Endothelial cell of umbilical vein (primary cell): Measurements from ENCODE around the gene RELN. TPM values are rescaled to one million over a fixed set of nuclear protein-coding genes. Genes with fewer than 3 reads are reported as not detected.

Experiments
- BruUV-seq: library from RNA; stranded (reverse); fragments of 400-500 nt; replicated peaks from 2 replicates; lab custom pipeline; 2021; lab: Mats Ljungman, UMichigan
- CTCF ChIA-PET: fragments of 300-600, 350-600 bp; sonication (Branson Sonifier 250); formaldehyde crosslinking; loops from one replicate; lab custom pipeline; 2021; ENCODE audit warnings: antibody characterized with exemption, inconsistent platforms; lab: Charles Lee
- POLR2A ChIA-PET: fragments of 300-600, 350-600 bp; sonication (Branson Sonifier 250); formaldehyde crosslinking; loops from one replicate; lab custom pipeline; 2021; ENCODE audit warnings: antibody characterized with exemption, inconsistent platforms; lab: Charles Lee
- DNase-seq: peaks from one replicate; pipeline ENCODE4 v3.0.0-alpha.2; 2011; ENCODE audit warnings: low read depth, low spot score
- FAIRE-seq: peaks from 2 replicates; lab custom pipeline; 2011; peaks lifted over from hg19 to GRCh38; lab: Jason Lieb, UNC
- H2AFZ ChIP-seq: 2 replicates; pipeline ENCODE4 v1.6.0; 2012; ENCODE audit warnings: low read depth, low read length, control low read depth, inconsistent platforms
- H3K27ac ChIP-seq: 2 replicates; pipeline ENCODE4 v1.5.1; 2011; ENCODE audit warnings: low read depth, mild to moderate bottlenecking, control low read depth, low read length, moderate library complexity; ENCODE audit not compliant: insufficient read depth
- H3K27me3 ChIP-seq, 2 experiments: 2 replicates each; pipeline versions ENCODE4 v1.6.0 to v1.6.1; 2011; ENCODE audit warnings: low read length in 2 of 2, mixed read lengths in 1 of 2; ENCODE audit not compliant: control insufficient read depth in 2 of 2, insufficient read depth in 2 of 2
- H3K36me3 ChIP-seq, 2 experiments: 2 replicates in 1 of 2; 3 replicates in 1 of 2; pipeline ENCODE4 v1.5.1; 2011; ENCODE audit warnings: low read length in 2 of 2, mild to moderate bottlenecking in 1 of 2, moderate library complexity in 1 of 2; ENCODE audit not compliant: control insufficient read depth in 2 of 2, insufficient read depth in 2 of 2; ENCODE audit errors: extremely low read depth in 1 of 2
- H3K4me1 ChIP-seq: 3 replicates; pipeline ENCODE4 v1.5.1; 2011; ENCODE audit warnings: mild to moderate bottlenecking, low read length; ENCODE audit not compliant: control insufficient read depth, insufficient read depth; ENCODE audit errors: extremely low read depth
- H3K4me2 ChIP-seq: 2 replicates; pipeline ENCODE4 v1.6.1; 2011; ENCODE audit warnings: low read length, control low read depth, mixed read lengths; ENCODE audit not compliant: insufficient read depth
- H3K4me3 ChIP-seq, 3 experiments: fragments of 200-600 bp in 1 of 3; sonication (generic), shearing (Covaris generic) in 1 of 3; replicated peaks in 1 of 3; 2 replicates each; pipeline ENCODE4 v1.5.1; 2011 to 2016; ENCODE audit warnings: control low read depth in 3 of 3, low read length in 3 of 3, mild to moderate bottlenecking in 2 of 3, inconsistent platforms in 1 of 3, low read depth in 1 of 3, moderate library complexity in 1 of 3; ENCODE audit not compliant: insufficient read depth in 1 of 3
- H3K79me2 ChIP-seq: 2 replicates; pipeline ENCODE4 v1.6.0; 2012; ENCODE audit warnings: low read length, inconsistent platforms; ENCODE audit not compliant: control insufficient read depth, insufficient read depth
- H3K9ac ChIP-seq: replicated peaks from 2 replicates; pipeline ENCODE3; 2011; ENCODE audit warnings: low read length, control low read depth; ENCODE audit not compliant: insufficient read depth; ENCODE audit errors: extremely low read depth
- H3K9me1 ChIP-seq: replicated peaks from 3 replicates; pipeline ENCODE4 v1.6.0; 2011; ENCODE audit warnings: mild to moderate bottlenecking, low read length; ENCODE audit not compliant: control insufficient read depth, insufficient read depth; ENCODE audit errors: extremely low read depth
- H3K9me3 ChIP-seq: replicated peaks from 2 replicates; pipeline ENCODE4 v1.5.1; 2012; ENCODE audit warnings: low read length, inconsistent platforms; ENCODE audit not compliant: control insufficient read depth, insufficient read depth
- H4K20me1 ChIP-seq: replicated peaks from 2 replicates; pipeline ENCODE3; 2011; ENCODE audit warnings: mild to moderate bottlenecking, low read length; ENCODE audit not compliant: control insufficient read depth, insufficient read depth; ENCODE audit errors: extremely low read depth
- CTCF ChIP-seq, 2 donors: IDR thresholded peaks; 1 replicate in 1 of 2; 2 replicates in 1 of 2; pipeline ENCODE4 v1.5.1; 2011; ENCODE audit warnings: low read length in 2 of 2, mild to moderate bottlenecking in 2 of 2, moderate library complexity in 2 of 2, control low read depth in 1 of 2, inconsistent platforms in 1 of 2, low read depth in 1 of 2; ENCODE audit not compliant: insufficient read depth in 1 of 2; ENCODE audit errors: extremely low read depth in 1 of 2
- EZH2 ChIP-seq: IDR thresholded peaks from 2 replicates; pipeline ENCODE4 v1.6.1; 2012; ENCODE audit warnings: borderline replicate concordance, low read depth, mild to moderate bottlenecking, moderate library complexity, low read length, inconsistent platforms; ENCODE audit not compliant: severe bottlenecking
- FOS ChIP-seq: IDR thresholded peaks from 2 replicates; pipeline ENCODE4 v1.6.1; 2011; ENCODE audit warnings: mild to moderate bottlenecking, low read length, moderate library complexity, borderline replicate concordance; ENCODE audit not compliant: insufficient read depth
- GATA2 ChIP-seq: IDR thresholded peaks from 2 replicates; pipeline ENCODE4 v1.7.0; 2011; ENCODE audit warnings: low read depth, mild to moderate bottlenecking, moderate library complexity, mixed read lengths, low read length; ENCODE audit not compliant: insufficient read length, insufficient read depth
- MYC ChIP-seq: IDR thresholded peaks from one replicate; pipeline ENCODE4 v1.6.1; 2011; ENCODE audit warnings: mild to moderate bottlenecking, low read depth, low read length
- POLR2A ChIP-seq: IDR thresholded peaks from 2 replicates; pipeline ENCODE4 v1.6.1; 2012; ENCODE audit warnings: low read depth, mild to moderate bottlenecking, control low read depth, low read length
- POLR2AphosphoS5 ChIP-seq: IDR thresholded peaks from 2 replicates; pipeline ENCODE4 v1.6.1; 2012; ENCODE audit warnings: low read depth, mild to moderate bottlenecking, control low read depth, low read length, moderate library complexity; ENCODE audit not compliant: insufficient read depth
- dilution Hi-C: fragments of 300-500 bp; cut with MboI; formaldehyde crosslinking; loops from one replicate; pipeline ENCODE4 v1.15.0; 2019; ENCODE audit warnings: low sequenced_read_pairs; ENCODE audit not compliant: extremely low pct_ligation_motif_present
- intact Hi-C: fragments of 100-400 bp; cut with micrococcal nuclease; formaldehyde crosslinking; loops from one replicate; pipeline ENCODE4 v1.10.0; 2022
- polyA plus RNA-seq, 4 experiments: library from polyadenylated mRNA; depleted of rRNA in 3 of 4; stranded (reverse) in 3 of 4; unstranded in 1 of 4; fragments of >200 nt; gene quantifications; 2 replicates each; pipeline versions ENCODE4 v1.2.1 to v1.2.3, GENCODE V29; 2011 to 2012; ENCODE audit warnings: missing spikeins in 1 of 4
- total RNA-seq: library from RNA; stranded (reverse); gene quantifications from 2 replicates; pipeline ENCODE4 v1.2.3, GENCODE V29; 2021

RELN gene
- total and polyA plus RNA-seq, 2 donors (not counting 3 experiments of a cell fraction or from before 2014, with no cell fraction given) = 0.15 to 0.22 TPM

- Histone ChIP-seq H3K4me3 (no peak overlapping the region), H3K4me1 (peaks cover 3% of the 10 kb centered on the region), H3K27ac (no peak overlapping the region), H3K27me3 (peaks cover 20 to 42% of the 10 kb centered on the region in 2 experiments), H2AFZ (no peak overlapping the region), H3K9me3 (no peaks in the 10 kb centered on the region), H4K20me1 (no peaks in the 10 kb centered on the region), H3K9me1 (no peaks in the 10 kb centered on the region), H3K36me3 (no peaks in the 10 kb centered on the region), H3K79me2 (no peaks in the 10 kb centered on the region), H3K4me2 (no peak overlapping the region), H3K9ac (no peak overlapping the region)
- intact Hi-C loops (loop anchor here (10.0 kb wide), 1 partner anchor 409 kb away; no protein-coding TSS in a partner anchor), dilution Hi-C loops (no loop called here)
- TF ChIP-seq EZH2 (no peak), POLR2A (no peak), CTCF (IDR thresholded peaks at IDR 0.05; ENCODE audit: extremely low read depth in 1 of 2, insufficient read depth in 1 of 2, low read depth in 1 of 2, low read length in 2 of 2) (no peak), POLR2AphosphoS5 (no peak), MYC (no peak), FOS (no peak), GATA2 (no peak)
- DNase-seq (no peak), FAIRE-seq (no peak)
- BruUV-seq = no TSS peak
- POLR2A ChIA-PET = no interaction called here
- CTCF ChIA-PET = no interaction called here
Observed at GRCh38 chr7:103984050-103984449, 5.4 kb downstream of the RELN start.
